AG04450 (cell line): ENCODE results near the gene ERBB2. TPM values are rescaled to one million over a fixed set of nuclear protein-coding genes. Genes with fewer than 3 reads are reported as not detected.

Source experiments
- CTCF ChIA-PET: fragments of 300-600, 350-600 bp; formaldehyde crosslinking; extraction: SDS; loops from one replicate; lab custom pipeline; 2022; ENCODE audit warnings: antibody characterized with exemption, inconsistent platforms; lab: Charles Lee
- POLR2A ChIA-PET: fragments of 350-600 bp; formaldehyde crosslinking; extraction: SDS; loops from one replicate; lab custom pipeline; 2021; ENCODE audit warnings: antibody characterized with exemption, inconsistent platforms; lab: Yijun Ruan, JAX
- DNase-seq: peaks from one replicate; pipeline ENCODE4 v3.0.0-alpha.2; 2011; ENCODE audit warnings: low read depth, low spot score
- H3K27ac ChIP-seq: one replicate; pipeline ENCODE4 v1.5.1; 2012; ENCODE audit warnings: low read depth, low read length, control low read depth
- H3K27me3 ChIP-seq: one replicate; pipeline ENCODE4 v1.6.0; 2012; ENCODE audit warnings: low read length; ENCODE audit not compliant: control insufficient read depth, insufficient read depth
- H3K4me3 ChIP-seq: 2 replicates; pipeline ENCODE4 v1.5.1; 2011; ENCODE audit warnings: mild to moderate bottlenecking, low read depth, low read length, control low read depth
- H3K9me3 ChIP-seq: 2 replicates; pipeline ENCODE4 v1.5.1; 2012; ENCODE audit warnings: low read length; ENCODE audit not compliant: control insufficient read depth, insufficient read depth
- CTCF ChIP-seq: IDR thresholded peaks from 2 replicates; pipeline ENCODE4 v1.5.1; 2011; ENCODE audit warnings: low read depth, low read length, control low read depth, inconsistent platforms
- polyA plus RNA-seq: library from polyadenylated mRNA; depleted of rRNA; stranded (reverse); fragments of >200 nt; gene quantifications from 2 replicates; pipeline ENCODE4 v1.2.3, GENCODE V29; 2011

ERBB2 gene
- polyA plus RNA-seq, 1 experiment: 21.2 TPM

- no peaks in the 10 kb centered on the region for H3K9me3 ChIP-seq
- CTCF ChIA-PET: interaction anchor here (0.6 to 5.0 kb wide), 12 partner anchors 8 to 124 kb away, joined by 3 to 92 read pairs (median 4); partner anchors contain the start of gene PGAP3
- POLR2A ChIA-PET: interaction anchor here (0.6 to 0.9 kb wide), 2 partner anchors 28 to 78 kb away, joined by 3 to 4 read pairs; partner anchors contain the start of gene ERBB2
- DNase-seq: no peak
- TF ChIP-seq CTCF: peak; percentile 72
- H3K27ac ChIP-seq: no peak overlapping the region
- H3K27me3 ChIP-seq: peaks cover 29% of the 10 kb centered on the region
- no peak overlapping the region for H3K4me3 ChIP-seq
These were observed 28.0 kb upstream of the ERBB2 start for GRCh38 chr17:39671651-39672521.

GRCh38 chr17:39672522-39673334 is 27.1 kb upstream of the ERBB2 start:
- TF ChIP-seq CTCF: no peak
- ChIA-PET POLR2A (no interaction called here), CTCF (interaction anchor here (0.6 to 5.0 kb wide), 8 partner anchors 8 to 125 kb away, joined by 3 to 92 read pairs (median 5); no protein-coding TSS in a partner anchor)
- H3K27ac ChIP-seq: no peak overlapping the region
- H3K4me3 ChIP-seq: no peak overlapping the region
- no peak for DNase-seq
- peaks cover 23% of the 10 kb centered on the region for H3K27me3 ChIP-seq
- H3K9me3 ChIP-seq: no peaks in the 10 kb centered on the region

GRCh38 chr17:39673335-39674081 is 26.4 kb upstream of the ERBB2 start:
- H3K27ac ChIP-seq: no peak overlapping the region
- H3K27me3 ChIP-seq: peaks cover 23% of the 10 kb centered on the region
- ChIA-PET POLR2A (no interaction called here), CTCF (interaction anchor here (1.8 to 5.0 kb wide), 2 partner anchors 8 to 51 kb away, joined by 6 to 92 read pairs; no protein-coding TSS in a partner anchor)
- TF ChIP-seq CTCF: no peak
- DNase-seq: no peak
- no peaks in the 10 kb centered on the region for H3K9me3 ChIP-seq
- no peak overlapping the region for H3K4me3 ChIP-seq

GRCh38 chr17:39674179-39674578 is 25.7 kb upstream of the ERBB2 start:
- TF ChIP-seq CTCF: no peak
- Histone ChIP-seq H3K27me3 (peaks cover 22% of the 10 kb centered on the region), H3K4me3 (no peak overlapping the region), H3K27ac (no peak overlapping the region), H3K9me3 (no peaks in the 10 kb centered on the region)
- ChIA-PET POLR2A (no interaction called here), CTCF (interaction anchor here (2.0 kb wide), 1 partner anchor 53 kb away, joined by 9 read pairs; no protein-coding TSS in a partner anchor)
- no peak for DNase-seq
